C4-2B (cell line): ENCODE results near the gene LRRN2.

ENCODE experiments used
- CTCF ChIP-seq: fragments of 450-650 bp; conservative IDR thresholded peaks from 2 replicates; pipeline ENCODE4 v1.5.1; 2017; ENCODE audit warnings: mild to moderate bottlenecking
- ZFX ChIP-seq: fragments of 450-650 bp; IDR thresholded peaks from 2 replicates; pipeline ENCODE4 v1.6.1; 2017

DNA sequence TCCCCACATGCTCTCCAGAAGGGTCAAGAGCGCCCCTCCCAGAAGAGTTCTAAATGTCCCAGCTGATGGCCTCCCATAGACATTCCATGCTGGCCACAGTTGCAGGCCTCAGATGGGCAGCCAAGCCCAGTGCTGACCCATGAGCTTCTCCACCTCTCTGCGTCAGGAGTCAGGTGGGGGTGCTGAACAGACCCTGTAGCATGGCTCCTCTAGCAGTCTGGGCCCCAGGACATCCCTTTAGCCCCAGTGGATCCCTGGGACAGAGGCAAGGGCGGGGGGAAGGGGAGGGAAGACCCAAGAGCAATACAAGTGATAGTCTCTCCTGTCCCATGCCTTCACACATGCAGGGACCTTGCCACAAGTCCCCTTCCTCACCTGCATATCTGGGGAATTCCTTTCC, 56.7 kb downstream of the LRRN2 start:
- TF ChIP-seq CTCF (no peak), ZFX (no peak)
